AG20443 (cell line): ENCODE data around the gene GRAMD4.

Experiments
- DNase-seq: peaks from one replicate; pipeline ENCODE4 v3.0.0; 2012; ENCODE audit warnings: low spot score, mixed read lengths

The GRAMD4 gene

GRCh38 chr22:46583571-46583970, 36.6 kb upstream of the GRAMD4 start:
- DNase-seq = no peak

GRCh38 chr22:46584081-46584921, 35.9 kb upstream of the GRAMD4 start:
- DNase-seq = peak; percentile 67

GRCh38 chr22:46585340-46586122, 34.7 kb upstream of the GRAMD4 start:
- DNase-seq = no peak

DNA sequence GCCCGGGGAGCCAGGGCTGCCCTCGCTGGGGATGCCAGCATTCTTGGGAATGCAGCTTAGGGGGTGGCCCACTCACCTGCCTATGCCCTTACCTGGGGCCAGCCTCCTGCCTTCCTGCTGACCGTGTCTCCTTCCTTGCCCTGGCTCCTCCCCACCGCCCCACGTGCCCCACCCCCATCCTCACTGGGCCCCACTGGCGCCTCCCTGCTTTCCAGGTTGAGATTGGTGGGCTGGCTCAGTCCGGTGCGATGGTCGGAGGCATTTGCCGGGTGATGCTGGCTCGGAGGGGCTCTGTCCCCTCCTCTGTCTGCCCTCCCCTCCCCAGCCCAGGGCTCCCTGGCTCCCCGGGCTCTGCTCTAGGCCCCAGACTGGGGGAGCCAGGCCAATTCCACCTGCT, 34.1 kb upstream of the GRAMD4 start:
- DNase-seq = no peak

GRCh38 chr22:46586531-46587011, 33.6 kb upstream of the GRAMD4 start:
- DNase-seq = no peak

DNA sequence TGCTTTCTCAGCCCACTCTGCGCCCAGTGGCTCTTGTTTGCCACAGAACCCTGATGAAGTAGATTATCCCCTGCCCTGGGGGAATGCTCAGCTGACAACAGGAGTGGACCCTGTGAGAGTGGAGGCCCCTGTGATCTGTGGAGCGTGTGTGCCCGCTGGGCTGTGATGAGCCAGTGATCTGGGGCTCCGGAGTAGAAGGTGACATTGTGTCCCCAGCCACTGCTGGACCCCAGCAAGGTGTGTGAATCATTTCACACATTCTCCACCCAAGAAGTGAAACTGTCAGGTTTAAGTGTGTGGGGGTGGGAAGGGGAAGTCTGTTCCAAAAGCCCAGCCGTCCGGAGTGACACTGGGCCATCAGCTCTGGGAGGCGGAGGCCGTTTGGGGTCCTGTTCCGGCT, 33.1 kb upstream of the GRAMD4 start:
- no peak for DNase-seq

GRCh38 chr22:46587492-46588278, 32.5 kb upstream of the GRAMD4 start:
- no peak for DNase-seq

DNA sequence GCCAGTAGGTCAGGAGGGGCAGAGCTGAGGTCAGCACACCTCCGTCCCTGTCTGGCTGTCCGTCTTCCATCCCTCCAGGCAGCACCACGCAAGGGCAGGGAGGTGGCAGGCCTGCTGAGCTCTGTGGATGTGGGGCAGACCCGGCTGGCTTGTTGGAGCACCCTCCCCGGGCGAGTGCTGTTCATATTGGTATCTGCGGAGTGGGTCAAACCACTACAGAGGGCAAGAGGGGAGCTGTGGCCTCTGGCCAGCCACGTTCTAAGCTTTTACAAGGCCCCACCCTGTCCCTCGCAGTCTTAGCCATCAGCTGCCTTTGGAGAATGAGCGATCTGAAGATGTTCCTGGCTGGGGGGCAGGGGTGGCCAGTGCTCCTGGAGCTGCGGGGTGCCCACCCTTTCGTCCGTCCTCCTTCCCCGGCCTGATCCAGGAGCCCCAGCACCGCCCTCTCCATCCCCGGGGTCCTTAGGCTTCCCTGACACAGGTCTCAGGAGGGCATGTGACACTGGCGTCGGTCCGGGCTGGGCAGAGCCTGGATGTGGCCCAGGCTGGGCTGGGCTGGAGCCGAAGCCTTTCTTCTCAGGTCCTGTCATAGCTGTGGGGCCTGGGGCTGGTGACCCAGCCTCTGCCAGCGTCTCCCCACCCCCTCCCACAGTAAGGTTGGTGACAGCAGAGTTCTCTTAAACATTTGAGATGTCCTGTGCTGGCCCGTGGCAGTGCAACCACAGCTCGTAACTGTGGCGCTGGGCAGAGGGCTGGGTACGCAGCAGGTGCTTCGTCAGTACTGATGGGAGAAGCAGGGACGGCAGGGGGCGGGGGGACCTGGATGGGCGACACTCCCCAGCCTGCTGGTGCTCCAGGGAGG, 31.7 kb upstream of the GRAMD4 start:
- DNase-seq = no peak

GRCh38 chr22:46589141-46589748, 30.9 kb upstream of the GRAMD4 start:
- no peak for DNase-seq

DNA sequence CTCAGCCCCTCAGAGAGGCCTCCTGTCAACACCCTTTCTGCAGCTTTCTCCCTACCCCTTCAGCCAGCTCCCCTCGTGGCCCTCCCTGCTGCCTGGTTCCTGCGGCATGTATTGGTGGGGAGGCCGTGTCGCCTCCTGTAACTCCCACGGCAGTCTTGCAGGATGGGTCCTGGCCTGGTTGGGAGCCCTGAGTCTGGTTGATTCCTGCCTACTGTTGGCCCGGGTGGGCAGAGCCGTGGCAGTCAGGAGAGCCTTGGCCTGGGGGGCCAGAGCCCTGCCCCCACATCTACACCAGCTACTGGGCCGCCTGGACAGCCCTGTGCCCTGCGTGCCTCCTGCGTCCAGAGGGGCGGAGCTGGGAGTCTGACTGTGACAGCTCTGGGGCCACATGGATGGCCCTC, 30.3 kb upstream of the GRAMD4 start:
- DNase-seq = no peak

DNA sequence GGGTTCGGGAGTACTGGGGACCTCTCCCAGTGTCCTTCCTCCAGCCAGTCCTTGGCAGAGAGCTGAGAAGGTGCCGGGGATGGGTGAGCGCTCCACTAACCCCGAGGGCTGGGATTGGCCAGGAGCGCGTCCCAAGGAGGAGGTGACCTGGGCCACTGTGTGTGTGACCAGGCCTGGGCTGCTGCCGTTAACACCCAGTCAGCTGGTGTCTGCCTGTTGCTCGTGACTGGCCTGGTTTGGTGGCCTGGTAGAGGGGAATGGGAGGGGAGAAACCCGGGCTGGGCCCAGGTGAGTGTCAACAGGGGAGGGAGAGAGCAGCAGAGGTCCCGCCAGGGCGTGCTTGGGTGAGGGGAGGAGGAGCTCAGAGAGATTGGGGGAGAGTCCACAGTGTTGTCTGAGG, 29.9 kb upstream of the GRAMD4 start:
- DNase-seq = no peak

DNA sequence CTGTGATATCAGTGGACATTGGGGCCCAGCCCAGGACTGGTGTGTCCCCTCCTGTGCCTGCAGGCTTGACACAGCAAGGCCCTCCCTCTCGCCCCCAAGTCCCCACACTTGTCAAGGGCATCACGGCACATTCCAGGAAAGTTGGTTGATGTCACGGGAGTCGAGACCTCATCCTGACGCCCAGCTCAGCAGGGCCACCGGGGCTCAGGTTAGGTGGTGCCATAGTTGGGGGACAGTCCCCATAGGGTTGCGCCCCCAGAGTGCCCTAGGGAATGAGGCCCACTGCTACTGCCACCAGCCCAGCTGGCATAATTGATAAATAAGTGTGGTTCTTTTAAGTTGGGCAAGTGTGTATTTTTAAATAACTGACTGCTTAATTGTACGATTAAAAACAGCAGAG, 28.3 kb upstream of the GRAMD4 start:
- no peak for DNase-seq

DNA sequence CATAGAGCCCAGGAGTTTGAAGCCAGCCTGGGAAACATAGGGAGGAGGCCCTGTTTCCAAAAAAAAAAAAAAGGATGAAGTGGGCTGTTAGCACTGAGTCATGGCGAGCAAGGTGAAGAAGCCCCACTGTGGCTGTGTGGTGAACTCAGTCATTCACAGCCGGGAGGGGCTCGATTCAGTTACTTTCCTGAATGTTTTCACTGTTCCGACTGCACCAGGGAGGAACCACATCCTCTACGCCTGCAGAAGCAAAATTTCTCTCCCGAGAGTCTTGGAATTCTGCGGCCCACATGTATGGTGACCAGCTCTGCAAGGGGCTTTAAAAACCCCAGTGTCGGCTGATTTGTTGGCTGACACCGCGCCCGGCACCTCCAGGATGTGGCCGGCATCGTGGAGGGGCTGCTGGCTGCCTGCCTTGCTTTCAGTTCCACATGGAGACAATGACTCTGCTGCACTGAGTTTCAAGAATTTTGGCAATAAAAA, 27.8 kb upstream of the GRAMD4 start:
- peak; percentile 83 for DNase-seq

DNA sequence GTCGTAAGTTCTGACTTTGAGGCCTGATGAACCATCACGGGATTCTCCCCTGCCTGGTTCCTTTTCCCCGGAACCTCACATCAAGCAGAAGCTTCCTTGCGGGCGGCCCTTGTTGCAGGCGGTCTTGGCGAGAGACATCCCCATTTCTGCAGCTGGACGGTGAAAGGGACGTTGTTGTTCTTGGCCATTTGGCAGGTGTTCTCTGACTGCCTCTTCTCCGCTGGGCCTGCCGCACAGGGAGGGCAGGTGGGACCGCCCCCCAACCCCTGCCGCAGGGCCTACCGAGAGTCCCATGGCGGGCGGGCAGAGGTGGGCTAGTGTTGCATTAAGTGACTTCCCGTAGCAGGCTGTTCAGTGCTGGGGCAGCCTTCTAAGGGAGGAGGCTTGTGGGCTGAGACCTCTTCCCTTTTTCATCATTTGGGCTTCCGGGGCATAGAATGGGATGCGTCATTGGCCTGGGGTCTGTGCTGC, 26.9 kb upstream of the GRAMD4 start:
- no peak for DNase-seq

DNA sequence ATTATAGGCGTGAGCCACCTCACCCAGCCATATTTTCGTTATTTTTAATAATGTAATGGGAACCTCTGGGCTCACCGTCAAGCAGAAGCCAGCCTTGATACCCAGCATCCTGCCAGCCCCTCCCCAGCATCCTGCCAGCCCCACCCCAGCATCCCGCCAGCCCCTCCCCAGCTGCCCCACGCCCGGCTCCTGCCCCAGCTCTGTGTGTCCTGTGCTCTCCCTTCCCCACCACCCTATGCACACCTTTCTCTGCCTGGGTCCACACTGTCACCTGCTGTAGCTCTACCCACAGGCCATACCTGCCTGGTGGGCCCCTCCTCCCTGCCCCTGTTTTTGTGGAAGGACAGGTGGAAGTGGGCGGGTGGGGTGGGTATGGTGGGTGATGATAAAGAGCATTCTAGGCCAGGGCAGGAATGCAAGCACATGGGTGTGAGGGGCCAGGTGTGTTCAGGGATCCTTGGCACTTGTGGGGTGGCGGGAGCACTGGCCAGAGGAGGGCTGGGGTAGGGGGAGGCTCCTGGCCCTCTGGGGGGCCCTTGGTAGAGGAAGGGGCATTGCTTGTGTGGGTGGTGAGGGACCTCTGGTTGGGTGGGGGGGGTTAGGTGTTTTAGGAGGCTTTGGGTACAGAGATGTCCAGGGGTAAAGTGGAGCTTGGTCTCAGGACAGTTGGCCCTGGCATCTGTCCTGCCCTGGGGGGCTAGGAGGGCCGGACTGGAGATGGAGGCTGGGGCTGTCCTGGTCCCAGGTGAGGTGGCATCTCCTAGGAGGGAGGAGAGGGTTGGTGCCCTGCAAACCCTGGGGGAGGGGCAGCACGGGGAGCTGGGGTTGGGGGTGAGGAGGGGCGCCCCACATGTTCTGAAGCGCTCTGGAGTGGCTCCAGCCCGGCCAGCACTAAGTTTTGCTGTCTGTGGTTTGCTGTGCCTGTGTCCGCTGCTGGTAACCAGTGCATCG, 25.9 kb upstream of the GRAMD4 start:
- DNase-seq = no peak

DNA sequence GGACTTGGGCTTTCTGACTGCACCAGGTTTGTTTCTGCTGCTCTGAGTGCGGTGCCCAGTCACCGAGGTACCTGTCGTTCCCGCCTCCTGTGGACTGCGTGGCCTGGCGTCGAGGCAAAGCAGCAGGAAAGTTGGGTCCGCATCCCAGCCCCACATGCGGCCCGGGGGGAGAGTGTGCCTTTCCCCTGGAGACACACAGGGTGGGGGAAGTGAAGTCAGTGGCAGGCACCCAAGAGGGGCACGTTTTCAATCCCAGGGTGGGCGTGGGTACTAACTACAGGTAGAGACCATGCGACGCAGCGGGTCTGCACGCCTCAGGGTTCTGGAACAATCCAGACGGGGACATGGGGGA, 25.3 kb upstream of the GRAMD4 start:
- no peak for DNase-seq

DNA sequence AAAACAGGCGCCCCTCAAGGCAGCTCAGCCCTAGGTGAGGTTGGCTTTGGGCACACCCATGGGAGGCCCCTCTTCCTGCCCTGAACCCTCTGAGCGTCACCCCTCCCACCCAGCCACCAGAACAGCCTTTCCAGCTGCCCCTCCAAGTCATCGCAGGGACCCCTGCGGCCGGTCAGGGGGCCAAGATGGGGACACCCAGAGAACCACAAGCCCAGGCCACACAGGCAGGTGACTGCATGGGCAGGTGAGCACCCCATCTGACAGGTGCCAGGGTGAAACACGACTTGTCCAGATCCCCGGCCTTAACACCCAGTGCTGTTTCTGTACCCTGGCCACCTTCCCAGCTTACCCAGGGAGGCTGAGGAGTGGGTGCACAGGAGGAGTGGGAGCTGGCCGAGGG, 24.6 kb upstream of the GRAMD4 start:
- DNase-seq = no peak

- peak; percentile 77 for DNase-seq
These were observed 24.1 kb upstream of the GRAMD4 start for GRCh38 chr22:46596032-46596441.

DNA sequence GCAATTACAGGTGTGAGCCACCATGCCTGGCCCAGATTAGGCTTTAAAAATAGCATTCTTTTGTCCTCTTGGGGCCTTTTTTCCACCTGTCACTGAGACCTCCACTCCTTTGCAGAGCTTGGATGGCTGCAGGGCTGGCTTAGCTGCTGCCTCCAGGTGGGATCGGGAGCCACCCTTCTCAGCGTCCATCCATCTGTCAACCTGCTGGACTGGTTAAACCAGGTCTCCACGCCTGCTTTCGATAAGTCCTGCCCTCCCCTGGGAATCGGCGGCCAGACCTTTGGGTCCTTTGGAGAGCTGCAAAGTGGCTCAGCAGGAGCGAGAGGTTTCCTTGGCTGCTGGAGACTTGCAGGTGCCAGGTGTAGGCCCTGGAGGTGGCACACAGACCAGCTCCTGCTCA, 23.4 kb upstream of the GRAMD4 start:
- no peak for DNase-seq

DNA sequence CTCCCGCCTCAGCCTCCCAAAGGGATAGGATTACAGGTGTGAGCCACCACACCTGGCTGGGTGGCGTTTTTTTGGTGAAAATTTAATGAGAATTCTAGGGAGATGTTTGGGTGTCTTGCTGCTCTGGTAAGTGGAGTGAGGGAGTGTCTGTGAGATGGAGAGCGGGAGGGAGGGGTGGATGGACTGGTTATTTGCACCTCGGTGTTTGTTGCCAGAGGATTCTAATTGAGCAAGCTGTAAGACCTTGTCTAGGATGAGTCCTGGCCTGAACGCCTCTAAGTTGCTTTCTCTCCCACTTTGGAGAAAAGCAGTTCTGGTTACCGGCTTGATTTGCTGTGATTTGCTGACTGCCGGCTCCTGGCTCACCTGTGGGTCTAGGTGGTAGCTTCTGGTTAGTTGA, 22.0 kb upstream of the GRAMD4 start:
- no peak for DNase-seq
